ENCODE results near the gene MRPS14. TPM values are rescaled to one million over a fixed set of nuclear protein-coding genes. Genes with fewer than 3 reads are reported as not detected.

Gene MRPS14
- total and polyA plus RNA-seq, 9 of the 15 experiments (the other 6 are each of a cell fraction or from before 2014, with no cell fraction given), result 38.1 to 231 (median 54.9) TPM

GRCh38 chr1:175009532-175009931, 13.7 kb downstream of the MRPS14 start:
- FAIRE-seq (no peak), DNase-seq (ENCODE audit: extremely low read depth in 1 of 4, low spot score in 3 of 4) (no peak), ATAC-seq (no peak)
- Histone ChIP-seq H3K79me2 (ENCODE audit: control insufficient read depth, insufficient read depth, low read length) (peaks cover 50% of the 10 kb centered on the region), H2AFZ (ENCODE audit: low read depth, low read length) (no peak overlapping the region), H3K4me1 (replicated peaks in 1 of 2; ENCODE audit: control insufficient read depth in 2 of 2, insufficient read depth in 2 of 2, low read length in 2 of 2) (no peaks in the 10 kb centered on the region; a peak in 1 of 5 replicates), H3K9ac (ENCODE audit: insufficient read depth in 1 of 2, low read depth in 2 of 2, low read length in 2 of 2) (no peak overlapping the region), H3K4me2 (ENCODE audit: insufficient read depth, low read length) (no peak overlapping the region), H3K4me3 (no peak overlapping the region), H4K20me1 (replicated peaks; ENCODE audit: control insufficient read depth, insufficient read depth, low read length) (no peaks in the 10 kb centered on the region; the same call in 1 of the 2 replicates), H3K27me3 (ENCODE audit: control insufficient read depth in 2 of 2, insufficient read depth in 2 of 2, low read length in 2 of 2) (no peaks in the 10 kb centered on the region), H3K9me1 (ENCODE audit: control insufficient read depth, insufficient read depth, low read length) (no peaks in the 10 kb centered on the region), H3K27ac (ENCODE audit: extremely low read depth, low read depth, low read length) (no peak overlapping the region), H3K36me3 (ENCODE audit: control insufficient read depth, insufficient read depth, low read length) (peaks cover 99% of the 10 kb centered on the region), H3K9me3 (replicated peaks; ENCODE audit: control insufficient read depth, insufficient read depth, low read depth, low read length) (no peaks in the 10 kb centered on the region)
- intact Hi-C loops (cut with micrococcal nuclease) (no loop called here), in situ Hi-C loops (cut with MboI) (no loop called here)
- BruUV-seq (replicated peaks), result no TSS peak
- ChIA-PET POLR2A (interaction anchor here (1.0 to 1.2 kb wide), 2 partner anchors 10 to 13 kb away, joined by 3 to 4 read pairs; partner anchors contain the start of gene CACYBP), CTCF (ENCODE audit: low intra/inter-chr PET ratio) (no interaction called here)
- no peak for TF ChIP-seq CBX5 (IDR thresholded peaks at IDR 0.05; ENCODE audit: borderline replicate concordance, low read depth)
- no peak for TF ChIP-seq ZBTB7A (IDR thresholded peaks at IDR 0.05; ENCODE audit: borderline replicate concordance, control insufficient read depth, low read depth, low read length)
- TF ChIP-seq POLR2A (conservative IDR thresholded peaks at IDR 0.05), result 0 out of 2 replicates have a peak, but pooled peaks have one; percentile 23
- TF ChIP-seq RAD21 (CRISPR knock-in tag; conservative IDR thresholded peaks at IDR 0.05 in 1 of 2, IDR thresholded peaks at IDR 0.05 in 1 of 2), result no peak
- no peak for TF ChIP-seq HDAC3 (IDR thresholded peaks at IDR 0.05; ENCODE audit: borderline replicate concordance, partially characterized antibody)
- TF ChIP-seq USF1 (CRISPR knock-in tag; IDR thresholded peaks at IDR 0.05), result no peak
- no peak for TF ChIP-seq ZNF561 (CRISPR knock-in tag; conservative IDR thresholded peaks at IDR 0.05)
- no peak for TF ChIP-seq SMAD1 (IDR thresholded peaks at IDR 0.05; ENCODE audit: low read depth, low read length, partially characterized antibody)
- no peak for TF ChIP-seq MEIS2 (IDR thresholded peaks at IDR 0.05; ENCODE audit: partially characterized antibody)
- TF ChIP-seq ZNF639 (CRISPR knock-in tag; conservative IDR thresholded peaks at IDR 0.05 in 1 of 2, IDR thresholded peaks at IDR 0.05 in 1 of 2), result no peak
- no peak for TF ChIP-seq TAL1 (IDR thresholded peaks at IDR 0.05)
- 0 out of 2 replicates have a peak, but pooled peaks have one; percentile 26 for TF ChIP-seq SUPT5H (IDR thresholded peaks at IDR 0.05)
- TF ChIP-seq ZNF280A (IDR thresholded peaks at IDR 0.05; ENCODE audit: low read depth, partially characterized antibody), result no peak
- 86% methylated on average over 10 of the region's 10 CpGs for WGBS (ENCODE audit: insufficient coverage, low coverage, missing lambda C conversion rate)

All from K562 (cell line).